GM23338 (cell line): Measurements from ENCODE around the gene MPHOSPH6. TPM values are rescaled to one million over a fixed set of nuclear protein-coding genes. Genes with fewer than 3 reads are reported as not detected.

ENCODE experiments used
- ATAC-seq: fragments of 200-7000 bp; cut with Tn5 transposase; 3 replicates; pipeline ENCODE4 v1.9.1; 2020
- DNase-seq: peaks from one replicate; pipeline ENCODE4 v3.0.0-alpha.2; 2015; ENCODE audit warnings: low spot score
- H2AFZ ChIP-seq: fragments of 200-600 bp; sonication (generic); 2 replicates; pipeline ENCODE4 v1.8.0; 2016; ENCODE audit warnings: antibody characterized with exemption, mild to moderate bottlenecking, moderate library complexity
- H3F3A ChIP-seq: fragments of 200-600 bp; sonication (generic); replicated peaks from 2 replicates; pipeline ENCODE4 v1.8.0; 2017; ENCODE audit warnings: antibody characterized with exemption, mixed run types, low read depth
- H3K27ac ChIP-seq: fragments of 200-600 bp; sonication (generic); 2 replicates; pipeline ENCODE4 v1.6.1; 2016; ENCODE audit warnings: low read depth
- H3K27me3 ChIP-seq: fragments of 200-600 bp; sonication (generic); 2 replicates; pipeline ENCODE4 v1.8.0; 2016; ENCODE audit warnings: mild to moderate bottlenecking, mixed run types, moderate library complexity; ENCODE audit not compliant: insufficient read depth
- H3K36me3 ChIP-seq: fragments of 200-600 bp; sonication (generic); 2 replicates; pipeline ENCODE4 v1.8.0; 2016; ENCODE audit warnings: mild to moderate bottlenecking; ENCODE audit not compliant: insufficient read depth
- H3K4me1 ChIP-seq: fragments of 200-600 bp; sonication (generic); 2 replicates; pipeline ENCODE4 v1.8.0; 2016; ENCODE audit warnings: mild to moderate bottlenecking, moderate library complexity; ENCODE audit not compliant: insufficient read depth
- H3K4me2 ChIP-seq: fragments of 200-600 bp; sonication (generic); 2 replicates; pipeline ENCODE4 v1.7.1; 2017; ENCODE audit warnings: mixed run types
- H3K4me3 ChIP-seq: fragments of 200-600 bp; sonication (generic); 2 replicates; pipeline ENCODE4 v1.6.1; 2016; ENCODE audit warnings: mixed run types
- H3K79me2 ChIP-seq: fragments of 200-600 bp; sonication (generic); replicated peaks from 2 replicates; pipeline ENCODE4 v1.8.0; 2017; ENCODE audit warnings: mild to moderate bottlenecking; ENCODE audit not compliant: insufficient read depth
- H3K9me2 ChIP-seq: fragments of 200-600 bp; sonication (generic); 2 replicates; pipeline ENCODE4 v1.8.0; 2017; ENCODE audit not compliant: insufficient read depth
- H4K20me1 ChIP-seq: fragments of 200-600 bp; sonication (generic); replicated peaks from 2 replicates; pipeline ENCODE4 v1.8.0; 2017; ENCODE audit warnings: mild to moderate bottlenecking; ENCODE audit not compliant: insufficient read depth
- H3K27ac Mint-ChIP-seq: 2 replicates; pipeline ENCODE4 v1.8.0; 2020; ENCODE audit warnings: inconsistent platforms, mild to moderate bottlenecking, moderate library complexity, mixed read lengths
- H3K27me3 Mint-ChIP-seq: 3 replicates; pipeline ENCODE4 v1.8.0; 2022; ENCODE audit warnings: low read depth, mild to moderate bottlenecking, moderate library complexity, mixed read lengths, inconsistent platforms; ENCODE audit not compliant: insufficient read depth, poor library complexity
- H3K36me3 Mint-ChIP-seq: 3 replicates; pipeline ENCODE4 v1.8.0; 2021; ENCODE audit warnings: low read depth, mild to moderate bottlenecking, inconsistent platforms, moderate library complexity, mixed read lengths
- H3K4me1 Mint-ChIP-seq: 3 replicates; pipeline ENCODE4 v1.8.0; 2020; ENCODE audit warnings: mild to moderate bottlenecking, inconsistent platforms, mixed read lengths
- H3K4me3 Mint-ChIP-seq: 3 replicates; pipeline ENCODE4 v1.8.0; 2021; ENCODE audit warnings: moderate library complexity, mild to moderate bottlenecking, inconsistent platforms, mixed read lengths
- H3K9me3 Mint-ChIP-seq: 3 replicates; pipeline ENCODE4 v1.8.0; 2020; ENCODE audit warnings: moderate library complexity, mild to moderate bottlenecking, inconsistent platforms, mixed read lengths
- CREB1 ChIP-seq: fragments of 250-450 bp; sonication (Bioruptor Pico); IDR thresholded peaks from 2 replicates; pipeline ENCODE4 v1.5.0; 2020; ENCODE audit warnings: low read depth, mild to moderate bottlenecking, moderate library complexity
- ETS1 ChIP-seq: IDR thresholded peaks from 2 replicates; pipeline ENCODE4 v1.6.1; 2016; ENCODE audit warnings: antibody characterized with exemption
- EZH2 ChIP-seq: fragments of 200-600 bp; sonication (generic); IDR thresholded peaks from one replicate; pipeline ENCODE4 v1.8.0; 2017; ENCODE audit warnings: antibody characterized with exemption, mild to moderate bottlenecking, low read depth; ENCODE audit not compliant: unreplicated experiment
- EZH2phosphoT487 ChIP-seq: fragments of 200-600 bp; sonication (generic); IDR thresholded peaks from one replicate; pipeline ENCODE4 v1.8.1; 2018; ENCODE audit warnings: antibody characterized with exemption; ENCODE audit not compliant: unreplicated experiment
- JUNB ChIP-seq: IDR thresholded peaks from one replicate; pipeline ENCODE4 v1.6.1; 2016; ENCODE audit warnings: antibody characterized with exemption; ENCODE audit not compliant: unreplicated experiment
- NANOG ChIP-seq: IDR thresholded peaks from 2 replicates; pipeline ENCODE4 v1.6.1; 2016; ENCODE audit warnings: antibody characterized with exemption, borderline replicate concordance
- POLR2AphosphoS5 ChIP-seq: IDR thresholded peaks from 2 replicates; pipeline ENCODE4 v1.6.1; 2016; ENCODE audit warnings: antibody characterized with exemption, low read depth
- STAT1 ChIP-seq: IDR thresholded peaks from one replicate; pipeline ENCODE4 v1.6.1; 2016; ENCODE audit warnings: antibody characterized with exemption; ENCODE audit not compliant: unreplicated experiment
- ZNF114 ChIP-seq: fragments of 250-450 bp; sonication (Bioruptor Pico); IDR thresholded peaks from 2 replicates; pipeline ENCODE4 v1.5.0; 2020; ENCODE audit warnings: mild to moderate bottlenecking, moderate library complexity
- ZNF331 ChIP-seq: fragments of 250-450 bp; sonication (Bioruptor Pico); IDR thresholded peaks from 2 replicates; pipeline ENCODE4 v1.5.0; 2020; ENCODE audit warnings: low read depth, mild to moderate bottlenecking, moderate library complexity
- ZNF462 ChIP-seq: fragments of 250-450 bp; sonication (Bioruptor Pico); IDR thresholded peaks from 2 replicates; pipeline ENCODE4 v1.5.0; 2020; ENCODE audit warnings: mild to moderate bottlenecking, moderate library complexity
- polyA plus RNA-seq: library from polyadenylated mRNA; unstranded; fragments of >200 nt; fragmentation: Nextera tagmentation; extraction: Ambion mirVana; gene quantifications from 2 replicates; pipeline ENCODE4 v1.2.1, GENCODE V29; 2016
- total RNA-seq: library from RNA; depleted of rRNA; stranded (reverse); fragments of >200 nt; shearing (Covaris generic); gene quantifications from 2 replicates; pipeline ENCODE4 v1.2.3, GENCODE V29; 2014
- TF ChIP-seq, protein P1 (sequence below), 2 experiments: fragments of 200-600 bp in 1 of 2; sonication (generic) in 1 of 2; conservative IDR thresholded peaks; 2 replicates each; pipeline versions ENCODE4 v1.5.1 to v1.6.1; 2016 to 2017; ENCODE audit warnings: antibody characterized with exemption in 2 of 2, low read depth in 2 of 2, mild to moderate bottlenecking in 2 of 2, moderate library complexity in 1 of 2
- TF ChIP-seq, protein P2 (sequence below): IDR thresholded peaks from one replicate; pipeline ENCODE4 v1.6.1; 2018; ENCODE audit warnings: antibody characterized with exemption; ENCODE audit not compliant: unreplicated experiment

MPHOSPH6 gene
- total and polyA plus RNA-seq, 2 experiments from 2014 or later: 40.8 to 94.7 TPM

DNA sequence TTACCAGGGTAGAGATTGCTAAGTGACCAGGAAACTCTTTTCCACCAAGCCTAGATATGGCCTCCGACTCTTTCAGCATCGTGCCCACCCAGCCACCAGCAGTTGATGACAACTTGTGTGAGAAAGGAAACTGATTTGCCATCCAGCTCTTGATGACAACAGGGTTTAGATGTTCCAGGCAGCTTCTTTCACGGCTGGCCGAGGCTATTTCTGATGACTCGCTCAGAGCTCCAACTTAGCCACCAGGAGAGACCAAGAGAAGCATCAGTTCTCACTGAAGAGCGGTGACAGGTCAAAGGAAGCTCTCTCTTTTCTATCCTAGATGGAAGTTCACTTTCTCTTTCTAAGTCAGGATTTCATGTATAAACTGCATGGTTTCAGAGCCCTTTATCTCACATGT lies 61.2 kb downstream of the MPHOSPH6 start:
- H3K27ac ChIP-seq: no peak overlapping the region
- Mint-ChIP-seq H3K9me3 (no peaks in the 10 kb centered on the region), H3K27ac (no peak overlapping the region), H3K4me3 (no peak overlapping the region), H3K36me3 (no peaks in the 10 kb centered on the region), H3K4me1 (no peaks in the 10 kb centered on the region), H3K27me3 (peaks cover 5% of the 10 kb centered on the region)
- no peaks in the 10 kb centered on the region for H3F3A ChIP-seq
- ATAC-seq (no peak), DNase-seq (no peak)
- H3K36me3 ChIP-seq: no peaks in the 10 kb centered on the region
- no peak for TF ChIP-seq ETS1
- no peak for TF ChIP-seq POLR2AphosphoS5
- TF ChIP-seq CREB1 (CRISPR knock-in tag): no peak
- TF ChIP-seq EZH2: no peak
- no peak for TF ChIP-seq NANOG
- TF ChIP-seq, protein P1, sequence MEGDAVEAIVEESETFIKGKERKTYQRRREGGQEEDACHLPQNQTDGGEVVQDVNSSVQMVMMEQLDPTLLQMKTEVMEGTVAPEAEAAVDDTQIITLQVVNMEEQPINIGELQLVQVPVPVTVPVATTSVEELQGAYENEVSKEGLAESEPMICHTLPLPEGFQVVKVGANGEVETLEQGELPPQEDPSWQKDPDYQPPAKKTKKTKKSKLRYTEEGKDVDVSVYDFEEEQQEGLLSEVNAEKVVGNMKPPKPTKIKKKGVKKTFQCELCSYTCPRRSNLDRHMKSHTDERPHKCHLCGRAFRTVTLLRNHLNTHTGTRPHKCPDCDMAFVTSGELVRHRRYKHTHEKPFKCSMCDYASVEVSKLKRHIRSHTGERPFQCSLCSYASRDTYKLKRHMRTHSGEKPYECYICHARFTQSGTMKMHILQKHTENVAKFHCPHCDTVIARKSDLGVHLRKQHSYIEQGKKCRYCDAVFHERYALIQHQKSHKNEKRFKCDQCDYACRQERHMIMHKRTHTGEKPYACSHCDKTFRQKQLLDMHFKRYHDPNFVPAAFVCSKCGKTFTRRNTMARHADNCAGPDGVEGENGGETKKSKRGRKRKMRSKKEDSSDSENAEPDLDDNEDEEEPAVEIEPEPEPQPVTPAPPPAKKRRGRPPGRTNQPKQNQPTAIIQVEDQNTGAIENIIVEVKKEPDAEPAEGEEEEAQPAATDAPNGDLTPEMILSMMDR (conservative IDR thresholded peaks at IDR 0.05; ENCODE audit: low read depth in 2 of 2): no peak
- no peak for TF ChIP-seq STAT1
- TF ChIP-seq ZNF462 (CRISPR knock-in tag): no peak
- no peak for TF ChIP-seq JUNB
- no peak for TF ChIP-seq ZNF114 (CRISPR knock-in tag)
- TF ChIP-seq ZNF331 (CRISPR knock-in tag): no peak
- TF ChIP-seq, protein P2, sequence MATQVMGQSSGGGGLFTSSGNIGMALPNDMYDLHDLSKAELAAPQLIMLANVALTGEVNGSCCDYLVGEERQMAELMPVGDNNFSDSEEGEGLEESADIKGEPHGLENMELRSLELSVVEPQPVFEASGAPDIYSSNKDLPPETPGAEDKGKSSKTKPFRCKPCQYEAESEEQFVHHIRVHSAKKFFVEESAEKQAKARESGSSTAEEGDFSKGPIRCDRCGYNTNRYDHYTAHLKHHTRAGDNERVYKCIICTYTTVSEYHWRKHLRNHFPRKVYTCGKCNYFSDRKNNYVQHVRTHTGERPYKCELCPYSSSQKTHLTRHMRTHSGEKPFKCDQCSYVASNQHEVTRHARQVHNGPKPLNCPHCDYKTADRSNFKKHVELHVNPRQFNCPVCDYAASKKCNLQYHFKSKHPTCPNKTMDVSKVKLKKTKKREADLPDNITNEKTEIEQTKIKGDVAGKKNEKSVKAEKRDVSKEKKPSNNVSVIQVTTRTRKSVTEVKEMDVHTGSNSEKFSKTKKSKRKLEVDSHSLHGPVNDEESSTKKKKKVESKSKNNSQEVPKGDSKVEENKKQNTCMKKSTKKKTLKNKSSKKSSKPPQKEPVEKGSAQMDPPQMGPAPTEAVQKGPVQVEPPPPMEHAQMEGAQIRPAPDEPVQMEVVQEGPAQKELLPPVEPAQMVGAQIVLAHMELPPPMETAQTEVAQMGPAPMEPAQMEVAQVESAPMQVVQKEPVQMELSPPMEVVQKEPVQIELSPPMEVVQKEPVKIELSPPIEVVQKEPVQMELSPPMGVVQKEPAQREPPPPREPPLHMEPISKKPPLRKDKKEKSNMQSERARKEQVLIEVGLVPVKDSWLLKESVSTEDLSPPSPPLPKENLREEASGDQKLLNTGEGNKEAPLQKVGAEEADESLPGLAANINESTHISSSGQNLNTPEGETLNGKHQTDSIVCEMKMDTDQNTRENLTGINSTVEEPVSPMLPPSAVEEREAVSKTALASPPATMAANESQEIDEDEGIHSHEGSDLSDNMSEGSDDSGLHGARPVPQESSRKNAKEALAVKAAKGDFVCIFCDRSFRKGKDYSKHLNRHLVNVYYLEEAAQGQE: no peak
- no peak for TF ChIP-seq EZH2phosphoT487
- H3K79me2 ChIP-seq: no peaks in the 10 kb centered on the region
- H3K27me3 ChIP-seq: no peaks in the 10 kb centered on the region
- H4K20me1 ChIP-seq: no peaks in the 10 kb centered on the region
- H3K9me2 ChIP-seq: 0 out of 2 replicates have a peak, but pooled peaks cover 5% of the 10 kb centered on the region
- no peak overlapping the region for H3K4me2 ChIP-seq
- no peak overlapping the region for H2AFZ ChIP-seq
- H3K4me1 ChIP-seq: no peaks in the 10 kb centered on the region
- H3K4me3 ChIP-seq: no peak overlapping the region
